Measurements from ENCODE around the gene CLN3. TPM values are rescaled to one million over a fixed set of nuclear protein-coding genes. Genes with fewer than 3 reads are reported as not detected.
"Not testable (repeated sequence)": the region's sequence is repeated elsewhere in the genome, so short reads cannot be mapped to it uniquely, and the experiment has no call there.

Gene CLN3
- total RNA-seq, 2 experiments from 2014 or later, result 28.7 to 29.7 TPM

- H3K27me3 Mint-ChIP-seq, result no peaks in the 10 kb centered on the region
- peaks cover 7% of the 10 kb centered on the region for H3K4me1 Mint-ChIP-seq
- no peak overlapping the region for H3K27ac Mint-ChIP-seq
- H3K4me3 Mint-ChIP-seq, result no peak overlapping the region
- DNase-seq, result no peak
- H3K9me3 Mint-ChIP-seq, result no peaks in the 10 kb centered on the region
- no peaks in the 10 kb centered on the region for H3K36me3 Mint-ChIP-seq
Measured at GRCh38 chr16:28501258-28502232, 9.7 kb upstream of the CLN3 start.

- not testable (repeated sequence) for H3K27ac Mint-ChIP-seq, H3K4me3 Mint-ChIP-seq, H3K9me3 Mint-ChIP-seq, H3K36me3 Mint-ChIP-seq, DNase-seq, H3K27me3 Mint-ChIP-seq
- peaks cover 14% of the 10 kb centered on the region for H3K4me1 Mint-ChIP-seq
Measured at GRCh38 chr16:28500476-28501180, 8.8 kb upstream of the CLN3 start.

- H3K4me1 Mint-ChIP-seq, result peaks cover 22% of the 10 kb centered on the region
- DNase-seq, result no peak
- no peak overlapping the region for H3K27ac Mint-ChIP-seq
- peaks cover 2% of the 10 kb centered on the region for H3K36me3 Mint-ChIP-seq
- H3K9me3 Mint-ChIP-seq, result no peaks in the 10 kb centered on the region
- no peak overlapping the region for H3K4me3 Mint-ChIP-seq
- H3K27me3 Mint-ChIP-seq, result no peaks in the 10 kb centered on the region
Measured at GRCh38 chr16:28499854-28500253, 8.0 kb upstream of the CLN3 start.

- Mint-ChIP-seq H3K27me3 (no peaks in the 10 kb centered on the region), H3K4me1 (peaks cover 30% of the 10 kb centered on the region), H3K4me3 (no peak overlapping the region), H3K9me3 (no peaks in the 10 kb centered on the region), H3K36me3 (peaks cover 2% of the 10 kb centered on the region), H3K27ac (no peak overlapping the region)
- DNase-seq, result no peak
Measured at GRCh38 chr16:28498666-28499381, 7.0 kb upstream of the CLN3 start.

GRCh38 chr16:28497861-28498599 lies 6.2 kb upstream of the CLN3 start:
- peaks cover 2% of the 10 kb centered on the region for H3K36me3 Mint-ChIP-seq
- no peaks in the 10 kb centered on the region for H3K27me3 Mint-ChIP-seq
- H3K4me1 Mint-ChIP-seq, result peaks cover 38% of the 10 kb centered on the region
- no peak overlapping the region for H3K27ac Mint-ChIP-seq
- no peak overlapping the region for H3K4me3 Mint-ChIP-seq
- no peaks in the 10 kb centered on the region for H3K9me3 Mint-ChIP-seq
- no peak for DNase-seq

- H3K36me3 Mint-ChIP-seq, result peaks cover 2% of the 10 kb centered on the region
- no peak for DNase-seq
- H3K27me3 Mint-ChIP-seq, result no peaks in the 10 kb centered on the region
- H3K9me3 Mint-ChIP-seq, result no peaks in the 10 kb centered on the region
- peaks cover 41% of the 10 kb centered on the region for H3K4me1 Mint-ChIP-seq
- no peak overlapping the region for H3K27ac Mint-ChIP-seq
- no peak overlapping the region for H3K4me3 Mint-ChIP-seq
Measured at GRCh38 chr16:28497386-28497785, 5.5 kb upstream of the CLN3 start.

GRCh38 chr16:28496844-28497243 lies 5.0 kb upstream of the CLN3 start:
- Mint-ChIP-seq H3K27ac (no peak overlapping the region), H3K36me3 (peaks cover 2% of the 10 kb centered on the region), H3K4me1 (peaks cover 41% of the 10 kb centered on the region), H3K9me3 (no peaks in the 10 kb centered on the region), H3K27me3 (no peaks in the 10 kb centered on the region), H3K4me3 (no peak overlapping the region)
- DNase-seq, result no peak

GRCh38 chr16:28495795-28496749 lies 4.2 kb upstream of the CLN3 start:
- Mint-ChIP-seq H3K9me3 (no peaks in the 10 kb centered on the region), H3K4me1 (peaks cover 41% of the 10 kb centered on the region), H3K4me3 (peak overlapping the region; percentile 93), H3K27ac (peak overlapping the region; percentile 98), H3K27me3 (no peaks in the 10 kb centered on the region), H3K36me3 (peaks cover 2% of the 10 kb centered on the region)
- DNase-seq, result no peak

GRCh38 chr16:28495098-28495793 lies 3.4 kb upstream of the CLN3 start:
- H3K4me1 Mint-ChIP-seq, result peaks cover 37% of the 10 kb centered on the region
- H3K36me3 Mint-ChIP-seq, result peaks cover 2% of the 10 kb centered on the region
- H3K9me3 Mint-ChIP-seq, result no peaks in the 10 kb centered on the region
- peak overlapping the region; percentile 98 for H3K27ac Mint-ChIP-seq
- H3K27me3 Mint-ChIP-seq, result no peaks in the 10 kb centered on the region
- DNase-seq, result no peak
- peak overlapping the region; percentile 93 for H3K4me3 Mint-ChIP-seq

- H3K27me3 Mint-ChIP-seq, result no peaks in the 10 kb centered on the region
- peak within 1 kb of the TSS; percentile 93 for H3K4me3 Mint-ChIP-seq
- peaks cover 40% of the 10 kb centered on the region for H3K4me1 Mint-ChIP-seq
- no peaks in the 10 kb centered on the region for H3K9me3 Mint-ChIP-seq
- peak; percentile 88 for DNase-seq
- H3K27ac Mint-ChIP-seq, result peak within 1 kb of the TSS; percentile 98
- peaks cover 5% of the 10 kb centered on the region for H3K36me3 Mint-ChIP-seq
Measured at GRCh38 chr16:28494121-28494851, 2.4 kb upstream of the CLN3 start, which contains the start of gene APOBR. APOBR (plus strand) TSS chr16:28494643; CDS start chr16:28494682, 39 bp downstream.

GRCh38 chr16:28492511-28492910 lies 637 bp upstream of the CLN3 start:
- peak overlapping the region; percentile 93 for H3K4me3 Mint-ChIP-seq
- peaks cover 13% of the 10 kb centered on the region for H3K36me3 Mint-ChIP-seq
- H3K9me3 Mint-ChIP-seq, result no peaks in the 10 kb centered on the region
- H3K27ac Mint-ChIP-seq, result peak overlapping the region; percentile 100
- DNase-seq, result no peak
- peaks cover 49% of the 10 kb centered on the region for H3K4me1 Mint-ChIP-seq
- H3K27me3 Mint-ChIP-seq, result no peaks in the 10 kb centered on the region

GRCh38 chr16:28491230-28491969 lies 474 bp downstream of the CLN3 start:
- Mint-ChIP-seq H3K4me3 (peak overlapping the region; percentile 93), H3K27me3 (no peaks in the 10 kb centered on the region), H3K9me3 (no peaks in the 10 kb centered on the region), H3K4me1 (peaks cover 50% of the 10 kb centered on the region), H3K36me3 (peaks cover 16% of the 10 kb centered on the region), H3K27ac (peak overlapping the region; percentile 100)
- no peak for DNase-seq
